Stimulated activated CD4-positive, alpha-beta T cell treated with anti-CD3 and anti-CD28 coated beads, Interleukin-12 subunit alpha, Interleukin-12 subunit beta, amount 100 ng/mL, for 24 hours (primary cell): ENCODE measurements around the gene RNF113B.

Experiments
- DNase-seq, 2 experiments: peaks; one replicate each; pipeline ENCODE4 v3.0.0-alpha.2; 2020; ENCODE audit warnings: low read depth in 2 of 2

RNF113B gene

GRCh38 chr13:98204546-98204945 lies 27.5 kb upstream of the RNF113B start:
- no peak for DNase-seq

- DNase-seq: no peak
Measured at GRCh38 chr13:98203646-98204326, 26.7 kb upstream of the RNF113B start.

- DNase-seq: no peak
Measured at GRCh38 chr13:98201984-98202383, 24.9 kb upstream of the RNF113B start.

- DNase-seq: no peak
Measured at GRCh38 chr13:98201189-98201588, 24.1 kb upstream of the RNF113B start.

- DNase-seq: no peak
Measured at GRCh38 chr13:98200211-98200878, 23.3 kb upstream of the RNF113B start.

- no peak for DNase-seq
Measured at GRCh38 chr13:98199480-98199879, 22.4 kb upstream of the RNF113B start.

- no peak for DNase-seq
Measured at GRCh38 chr13:98198683-98199082, 21.6 kb upstream of the RNF113B start.

- no peak for DNase-seq
Measured at GRCh38 chr13:98195054-98195791, 18.2 kb upstream of the RNF113B start.

- DNase-seq: no peak
Measured at GRCh38 chr13:98192008-98192407, 14.9 kb upstream of the RNF113B start.

GRCh38 chr13:98190889-98191444 lies 13.9 kb upstream of the RNF113B start:
- no peak for DNase-seq

- no peak for DNase-seq
Measured at GRCh38 chr13:98189841-98190505, 12.9 kb upstream of the RNF113B start.

- DNase-seq: no peak
Measured at GRCh38 chr13:98188544-98189166, 11.6 kb upstream of the RNF113B start.

GRCh38 chr13:98187965-98188261 lies 10.8 kb upstream of the RNF113B start:
- no peak for DNase-seq

- no peak for DNase-seq
Measured at GRCh38 chr13:98187155-98187964, 10.3 kb upstream of the RNF113B start.

GRCh38 chr13:98184792-98185191 lies 7.7 kb upstream of the RNF113B start:
- no peak for DNase-seq

- no peak for DNase-seq
Measured at GRCh38 chr13:98182589-98182988, 5.5 kb upstream of the RNF113B start.

- DNase-seq: no peak
Measured at GRCh38 chr13:98182153-98182552, 5.1 kb upstream of the RNF113B start.

- DNase-seq: no peak
Measured at GRCh38 chr13:98181111-98181815, 4.2 kb upstream of the RNF113B start.

- no peak for DNase-seq
Measured at GRCh38 chr13:98180092-98180491, 3.0 kb upstream of the RNF113B start.

- DNase-seq: no peak
Measured at GRCh38 chr13:98175823-98176222, 1.2 kb downstream of the RNF113B start.
